ENCODE results near the gene MEF2D.

MEF2D gene

GRCh38 chr1:156495401-156496140 is 5.0 kb downstream of the MEF2D start:
- Histone ChIP-seq H4K20me1 (ENCODE audit: control insufficient read depth, insufficient read depth, low read depth, low read length) (0 out of 2 replicates have a peak, but pooled peaks cover 4% of the 10 kb centered on the region), H3K9me2 (replicated peaks; ENCODE audit: control insufficient read depth, low read length) (no peaks in the 10 kb centered on the region), H3F3A (ENCODE audit: control insufficient read depth, insufficient read depth) (peaks cover 29% of the 10 kb centered on the region)

GRCh38 chr1:156494309-156494895 is 6.2 kb downstream of the MEF2D start:
- TF ChIP-seq EZH2phosphoT487 (IDR thresholded peaks at IDR 0.05; ENCODE audit: borderline replicate concordance, low read length): no peak
- TF ChIP-seq, protein P1, sequence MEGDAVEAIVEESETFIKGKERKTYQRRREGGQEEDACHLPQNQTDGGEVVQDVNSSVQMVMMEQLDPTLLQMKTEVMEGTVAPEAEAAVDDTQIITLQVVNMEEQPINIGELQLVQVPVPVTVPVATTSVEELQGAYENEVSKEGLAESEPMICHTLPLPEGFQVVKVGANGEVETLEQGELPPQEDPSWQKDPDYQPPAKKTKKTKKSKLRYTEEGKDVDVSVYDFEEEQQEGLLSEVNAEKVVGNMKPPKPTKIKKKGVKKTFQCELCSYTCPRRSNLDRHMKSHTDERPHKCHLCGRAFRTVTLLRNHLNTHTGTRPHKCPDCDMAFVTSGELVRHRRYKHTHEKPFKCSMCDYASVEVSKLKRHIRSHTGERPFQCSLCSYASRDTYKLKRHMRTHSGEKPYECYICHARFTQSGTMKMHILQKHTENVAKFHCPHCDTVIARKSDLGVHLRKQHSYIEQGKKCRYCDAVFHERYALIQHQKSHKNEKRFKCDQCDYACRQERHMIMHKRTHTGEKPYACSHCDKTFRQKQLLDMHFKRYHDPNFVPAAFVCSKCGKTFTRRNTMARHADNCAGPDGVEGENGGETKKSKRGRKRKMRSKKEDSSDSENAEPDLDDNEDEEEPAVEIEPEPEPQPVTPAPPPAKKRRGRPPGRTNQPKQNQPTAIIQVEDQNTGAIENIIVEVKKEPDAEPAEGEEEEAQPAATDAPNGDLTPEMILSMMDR (IDR thresholded peaks at IDR 0.05; ENCODE audit: low read depth, low read length, poor library complexity, severe bottlenecking): no peak
- Histone ChIP-seq H3F3A (ENCODE audit: control insufficient read depth, insufficient read depth) (peaks cover 29% of the 10 kb centered on the region), H4K20me1 (ENCODE audit: control insufficient read depth, insufficient read depth, low read depth, low read length) (0 out of 2 replicates have a peak, but pooled peaks cover 4% of the 10 kb centered on the region), H3K4me2 (ENCODE audit: low read length) (peak overlapping the region; percentile 87), H3K4me1 (ENCODE audit: control insufficient read depth, low read length) (peaks cover 96% of the 10 kb centered on the region), H3K36me3 (ENCODE audit: control insufficient read depth, low read length) (peaks cover 94% of the 10 kb centered on the region), H3K9me3 (ENCODE audit: control insufficient read depth, insufficient read depth, low read length) (no peaks in the 10 kb centered on the region), H3K9me2 (replicated peaks; ENCODE audit: control insufficient read depth, low read length) (no peaks in the 10 kb centered on the region), H3K4me3 (ENCODE audit: low read length) (peak overlapping the region; percentile 75), H3K27me3 (ENCODE audit: control insufficient read depth, low read length) (no peaks in the 10 kb centered on the region), H3K27ac (ENCODE audit: low read depth, low read length) (peak overlapping the region; percentile 97), H3K79me2 (ENCODE audit: control insufficient read depth, low read length) (peaks cover 98% of the 10 kb centered on the region)

More at GRCh38 chr1:156495401-156496140, 5.0 kb downstream of the MEF2D start:
- Histone ChIP-seq H3K36me3 (ENCODE audit: control insufficient read depth, low read length) (peaks cover 91% of the 10 kb centered on the region), H3K27ac (ENCODE audit: low read depth, low read length) (peak overlapping the region; percentile 97), H3K27me3 (ENCODE audit: control insufficient read depth, low read length) (no peaks in the 10 kb centered on the region), H3K79me2 (ENCODE audit: control insufficient read depth, low read length) (peaks cover 97% of the 10 kb centered on the region), H3K4me2 (ENCODE audit: low read length) (peak overlapping the region; percentile 94), H3K4me3 (ENCODE audit: low read length) (peak overlapping the region; percentile 87), H3K9me3 (ENCODE audit: control insufficient read depth, insufficient read depth, low read length) (no peaks in the 10 kb centered on the region), H3K4me1 (ENCODE audit: control insufficient read depth, low read length) (peaks cover 84% of the 10 kb centered on the region)
- TF ChIP-seq EZH2phosphoT487 (IDR thresholded peaks at IDR 0.05; ENCODE audit: borderline replicate concordance, low read length): no peak
- TF ChIP-seq, protein P1 (IDR thresholded peaks at IDR 0.05; ENCODE audit: low read depth, low read length, poor library complexity, severe bottlenecking): no peak

GRCh38 chr1:156493742-156494141 is 6.8 kb downstream of the MEF2D start:
- H3K9me3 ChIP-seq (ENCODE audit: control insufficient read depth, insufficient read depth, low read length): no peaks in the 10 kb centered on the region
- H3K4me3 ChIP-seq (ENCODE audit: low read length): peak overlapping the region; percentile 75
- peak overlapping the region; percentile 97 for H3K27ac ChIP-seq (ENCODE audit: low read depth, low read length)
- peaks cover 89% of the 10 kb centered on the region for H3K36me3 ChIP-seq (ENCODE audit: control insufficient read depth, low read length)
- H3K79me2 ChIP-seq (ENCODE audit: control insufficient read depth, low read length): peaks cover 98% of the 10 kb centered on the region
- peaks cover 100% of the 10 kb centered on the region for H3K4me1 ChIP-seq (ENCODE audit: control insufficient read depth, low read length)
- no peak for TF ChIP-seq EZH2phosphoT487 (IDR thresholded peaks at IDR 0.05; ENCODE audit: borderline replicate concordance, low read length)
- TF ChIP-seq, protein P1 (IDR thresholded peaks at IDR 0.05; ENCODE audit: low read depth, low read length, poor library complexity, severe bottlenecking): no peak
- no peaks in the 10 kb centered on the region for H3K9me2 ChIP-seq (replicated peaks; ENCODE audit: control insufficient read depth, low read length)
- peak overlapping the region; percentile 87 for H3K4me2 ChIP-seq (ENCODE audit: low read length)
- peaks cover 29% of the 10 kb centered on the region for H3F3A ChIP-seq (ENCODE audit: control insufficient read depth, insufficient read depth)
- H4K20me1 ChIP-seq (ENCODE audit: control insufficient read depth, insufficient read depth, low read depth, low read length): 0 out of 2 replicates have a peak, but pooled peaks cover 4% of the 10 kb centered on the region
- H3K27me3 ChIP-seq (ENCODE audit: control insufficient read depth, low read length): no peaks in the 10 kb centered on the region

Measured in DOHH2 (cell line).